ENCODE data around the gene NSUN3.

The NSUN3 gene

GRCh38 chr3:94171954-94172353 is 109.1 kb downstream of the NSUN3 start:
- no peak overlapping the region for H3K27ac Mint-ChIP-seq
- H3K36me3 Mint-ChIP-seq: no peaks in the 10 kb centered on the region
- H3K4me1 Mint-ChIP-seq: no peaks in the 10 kb centered on the region
- H3K27me3 Mint-ChIP-seq: no peaks in the 10 kb centered on the region
- H3K9me3 Mint-ChIP-seq: no peaks in the 10 kb centered on the region
- DNase-seq: no peak
- H3K4me3 Mint-ChIP-seq: no peak overlapping the region
- CTCF ChIA-PET: no interaction called here

DNA sequence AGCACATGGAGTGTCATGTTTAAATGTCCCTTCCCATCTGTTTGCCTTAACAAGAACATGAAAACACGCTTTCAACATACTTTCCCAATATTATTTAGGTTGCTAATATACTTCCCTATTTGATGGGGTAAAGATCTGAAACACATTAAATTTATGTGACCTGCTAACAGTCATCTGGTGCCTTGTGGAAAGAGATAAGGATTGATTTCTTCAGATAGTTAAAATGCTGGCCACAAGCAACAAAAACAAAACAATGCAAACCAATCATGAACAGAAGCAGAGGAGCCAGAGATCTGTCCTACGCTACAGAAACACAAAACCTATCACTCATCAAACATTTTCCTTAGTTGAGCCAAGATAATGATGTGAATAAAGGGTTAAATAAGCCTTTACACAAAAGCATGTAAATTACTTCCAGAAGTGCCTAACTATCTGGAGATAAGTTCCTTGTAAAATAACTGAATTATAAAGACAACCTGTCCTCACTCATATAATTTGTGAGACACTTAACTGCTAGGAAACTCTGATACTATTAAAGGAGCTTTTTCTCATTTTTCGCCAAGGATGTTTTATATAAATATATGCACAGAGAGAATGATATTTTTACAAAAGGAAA is 109.9 kb downstream of the NSUN3 start:
- no peaks in the 10 kb centered on the region for H3K27me3 Mint-ChIP-seq
- H3K27ac Mint-ChIP-seq: no peak overlapping the region
- H3K4me1 Mint-ChIP-seq: no peaks in the 10 kb centered on the region
- no peak overlapping the region for H3K4me3 Mint-ChIP-seq
- H3K9me3 Mint-ChIP-seq: no peaks in the 10 kb centered on the region
- DNase-seq: no peak
- no peaks in the 10 kb centered on the region for H3K36me3 Mint-ChIP-seq
- CTCF ChIA-PET: no interaction called here

- no peak for DNase-seq
- Mint-ChIP-seq H3K27me3 (no peaks in the 10 kb centered on the region), H3K4me3 (no peak overlapping the region), H3K9me3 (no peaks in the 10 kb centered on the region), H3K27ac (no peak overlapping the region), H3K4me1 (no peaks in the 10 kb centered on the region), H3K36me3 (no peaks in the 10 kb centered on the region)
- CTCF ChIA-PET: no interaction called here
Measured at GRCh38 chr3:94173673-94174434, 111.0 kb downstream of the NSUN3 start.

DNA sequence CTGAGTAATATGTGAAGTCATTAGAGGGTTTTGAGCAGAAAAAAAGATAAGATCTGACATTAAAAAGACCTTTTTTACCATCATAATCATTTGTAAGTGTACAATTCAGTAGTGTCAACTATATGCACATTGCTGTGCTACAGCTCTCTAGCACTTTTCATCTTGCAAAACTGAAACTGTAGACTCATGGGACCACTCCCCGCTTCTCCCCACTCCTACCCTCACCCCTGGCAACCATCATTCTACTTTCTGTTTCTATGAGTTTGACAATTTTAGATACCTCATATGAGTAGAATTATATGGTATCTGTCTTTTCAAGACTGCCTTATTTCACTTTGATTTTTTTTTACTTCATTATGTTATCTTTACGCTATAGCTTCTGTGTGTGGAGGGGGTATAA is 112.8 kb downstream of the NSUN3 start:
- Mint-ChIP-seq H3K4me1 (no peaks in the 10 kb centered on the region), H3K9me3 (no peaks in the 10 kb centered on the region), H3K4me3 (no peak overlapping the region), H3K27ac (no peak overlapping the region), H3K27me3 (no peaks in the 10 kb centered on the region), H3K36me3 (no peaks in the 10 kb centered on the region)
- DNase-seq: no peak
- CTCF ChIA-PET: no interaction called here

- H3K27ac Mint-ChIP-seq: no peak overlapping the region
- CTCF ChIA-PET: no interaction called here
- no peaks in the 10 kb centered on the region for H3K36me3 Mint-ChIP-seq
- no peaks in the 10 kb centered on the region for H3K4me1 Mint-ChIP-seq
- H3K4me3 Mint-ChIP-seq: no peak overlapping the region
- DNase-seq: no peak
- no peaks in the 10 kb centered on the region for H3K27me3 Mint-ChIP-seq
- no peaks in the 10 kb centered on the region for H3K9me3 Mint-ChIP-seq
Measured at GRCh38 chr3:94176988-94177745, 114.3 kb downstream of the NSUN3 start.

All from activated naive CD4-positive, alpha-beta T cell treated with anti-CD3 and anti-CD28 coated beads, Interleukin-2, amount 10 ng/mL, durations not matched to agents 7 days and 5 days (primary cell).